PFSK-1 (cell line): Measurements from ENCODE around the gene CCDC9B.

ENCODE experiments used
- POLR2AphosphoS5 ChIP-seq: IDR thresholded peaks from 2 replicates; pipeline ENCODE4 v1.6.1; 2012; ENCODE audit warnings: low read depth, mild to moderate bottlenecking, control low read depth, low read length, moderate library complexity
- SIN3A ChIP-seq: IDR thresholded peaks from 2 replicates; pipeline ENCODE4 v1.6.1; 2012; ENCODE audit warnings: mild to moderate bottlenecking, low read length, moderate library complexity, borderline replicate concordance; ENCODE audit not compliant: insufficient read depth
- TF ChIP-seq, protein P1 (sequence below), 2 experiments: IDR thresholded peaks; 2 replicates each; pipeline versions ENCODE4 v1.6.1 to v1.8.0; 2011 to 2012; ENCODE audit warnings: low read depth in 2 of 2, low read length in 2 of 2, control low read depth in 1 of 2, inconsistent platforms in 1 of 2, mild to moderate bottlenecking in 1 of 2, moderate library complexity in 1 of 2; ENCODE audit not compliant: insufficient read depth in 1 of 2

- TF ChIP-seq, protein P1, sequence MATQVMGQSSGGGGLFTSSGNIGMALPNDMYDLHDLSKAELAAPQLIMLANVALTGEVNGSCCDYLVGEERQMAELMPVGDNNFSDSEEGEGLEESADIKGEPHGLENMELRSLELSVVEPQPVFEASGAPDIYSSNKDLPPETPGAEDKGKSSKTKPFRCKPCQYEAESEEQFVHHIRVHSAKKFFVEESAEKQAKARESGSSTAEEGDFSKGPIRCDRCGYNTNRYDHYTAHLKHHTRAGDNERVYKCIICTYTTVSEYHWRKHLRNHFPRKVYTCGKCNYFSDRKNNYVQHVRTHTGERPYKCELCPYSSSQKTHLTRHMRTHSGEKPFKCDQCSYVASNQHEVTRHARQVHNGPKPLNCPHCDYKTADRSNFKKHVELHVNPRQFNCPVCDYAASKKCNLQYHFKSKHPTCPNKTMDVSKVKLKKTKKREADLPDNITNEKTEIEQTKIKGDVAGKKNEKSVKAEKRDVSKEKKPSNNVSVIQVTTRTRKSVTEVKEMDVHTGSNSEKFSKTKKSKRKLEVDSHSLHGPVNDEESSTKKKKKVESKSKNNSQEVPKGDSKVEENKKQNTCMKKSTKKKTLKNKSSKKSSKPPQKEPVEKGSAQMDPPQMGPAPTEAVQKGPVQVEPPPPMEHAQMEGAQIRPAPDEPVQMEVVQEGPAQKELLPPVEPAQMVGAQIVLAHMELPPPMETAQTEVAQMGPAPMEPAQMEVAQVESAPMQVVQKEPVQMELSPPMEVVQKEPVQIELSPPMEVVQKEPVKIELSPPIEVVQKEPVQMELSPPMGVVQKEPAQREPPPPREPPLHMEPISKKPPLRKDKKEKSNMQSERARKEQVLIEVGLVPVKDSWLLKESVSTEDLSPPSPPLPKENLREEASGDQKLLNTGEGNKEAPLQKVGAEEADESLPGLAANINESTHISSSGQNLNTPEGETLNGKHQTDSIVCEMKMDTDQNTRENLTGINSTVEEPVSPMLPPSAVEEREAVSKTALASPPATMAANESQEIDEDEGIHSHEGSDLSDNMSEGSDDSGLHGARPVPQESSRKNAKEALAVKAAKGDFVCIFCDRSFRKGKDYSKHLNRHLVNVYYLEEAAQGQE (IDR thresholded peaks at IDR 0.05; ENCODE audit: insufficient read depth in 1 of 2, low read depth in 2 of 2, low read length in 2 of 2) = no peak
- no peak for TF ChIP-seq POLR2AphosphoS5
- TF ChIP-seq SIN3A = no peak
These were observed 35.5 kb downstream of the CCDC9B start for GRCh38 chr15:40305281-40305680.
